GM23338 (cell line): ENCODE data around the gene FHIT. TPM values are rescaled to one million over a fixed set of nuclear protein-coding genes. Genes with fewer than 3 reads are reported as not detected.
"Not testable (repeated sequence)": the region's sequence is repeated elsewhere in the genome, so short reads cannot be mapped to it uniquely, and the experiment has no call there.

Experiments used
- ATAC-seq: fragments of 200-7000 bp; cut with Tn5 transposase; 3 replicates; pipeline ENCODE4 v1.9.1; 2020
- DNase-seq: peaks from one replicate; pipeline ENCODE4 v3.0.0-alpha.2; 2015; ENCODE audit warnings: low spot score
- H2AFZ ChIP-seq: fragments of 200-600 bp; sonication (generic); 2 replicates; pipeline ENCODE4 v1.8.0; 2016; ENCODE audit warnings: antibody characterized with exemption, mild to moderate bottlenecking, moderate library complexity
- H3F3A ChIP-seq: fragments of 200-600 bp; sonication (generic); replicated peaks from 2 replicates; pipeline ENCODE4 v1.8.0; 2017; ENCODE audit warnings: antibody characterized with exemption, mixed run types, low read depth
- H3K27ac ChIP-seq: fragments of 200-600 bp; sonication (generic); 2 replicates; pipeline ENCODE4 v1.6.1; 2016; ENCODE audit warnings: low read depth
- H3K27me3 ChIP-seq: fragments of 200-600 bp; sonication (generic); 2 replicates; pipeline ENCODE4 v1.8.0; 2016; ENCODE audit warnings: mild to moderate bottlenecking, mixed run types, moderate library complexity; ENCODE audit not compliant: insufficient read depth
- H3K36me3 ChIP-seq: fragments of 200-600 bp; sonication (generic); 2 replicates; pipeline ENCODE4 v1.8.0; 2016; ENCODE audit warnings: mild to moderate bottlenecking; ENCODE audit not compliant: insufficient read depth
- H3K4me1 ChIP-seq: fragments of 200-600 bp; sonication (generic); 2 replicates; pipeline ENCODE4 v1.8.0; 2016; ENCODE audit warnings: mild to moderate bottlenecking, moderate library complexity; ENCODE audit not compliant: insufficient read depth
- H3K4me2 ChIP-seq: fragments of 200-600 bp; sonication (generic); 2 replicates; pipeline ENCODE4 v1.7.1; 2017; ENCODE audit warnings: mixed run types
- H3K4me3 ChIP-seq: fragments of 200-600 bp; sonication (generic); 2 replicates; pipeline ENCODE4 v1.6.1; 2016; ENCODE audit warnings: mixed run types
- H3K79me2 ChIP-seq: fragments of 200-600 bp; sonication (generic); replicated peaks from 2 replicates; pipeline ENCODE4 v1.8.0; 2017; ENCODE audit warnings: mild to moderate bottlenecking; ENCODE audit not compliant: insufficient read depth
- H3K9me2 ChIP-seq: fragments of 200-600 bp; sonication (generic); 2 replicates; pipeline ENCODE4 v1.8.0; 2017; ENCODE audit not compliant: insufficient read depth
- H4K20me1 ChIP-seq: fragments of 200-600 bp; sonication (generic); replicated peaks from 2 replicates; pipeline ENCODE4 v1.8.0; 2017; ENCODE audit warnings: mild to moderate bottlenecking; ENCODE audit not compliant: insufficient read depth
- H3K27ac Mint-ChIP-seq: 2 replicates; pipeline ENCODE4 v1.8.0; 2020; ENCODE audit warnings: inconsistent platforms, mild to moderate bottlenecking, moderate library complexity, mixed read lengths
- H3K27me3 Mint-ChIP-seq: 3 replicates; pipeline ENCODE4 v1.8.0; 2022; ENCODE audit warnings: low read depth, mild to moderate bottlenecking, moderate library complexity, mixed read lengths, inconsistent platforms; ENCODE audit not compliant: insufficient read depth, poor library complexity
- H3K36me3 Mint-ChIP-seq: 3 replicates; pipeline ENCODE4 v1.8.0; 2021; ENCODE audit warnings: low read depth, mild to moderate bottlenecking, inconsistent platforms, moderate library complexity, mixed read lengths
- H3K4me1 Mint-ChIP-seq: 3 replicates; pipeline ENCODE4 v1.8.0; 2020; ENCODE audit warnings: mild to moderate bottlenecking, inconsistent platforms, mixed read lengths
- H3K4me3 Mint-ChIP-seq: 3 replicates; pipeline ENCODE4 v1.8.0; 2021; ENCODE audit warnings: moderate library complexity, mild to moderate bottlenecking, inconsistent platforms, mixed read lengths
- H3K9me3 Mint-ChIP-seq: 3 replicates; pipeline ENCODE4 v1.8.0; 2020; ENCODE audit warnings: moderate library complexity, mild to moderate bottlenecking, inconsistent platforms, mixed read lengths
- ETS1 ChIP-seq: IDR thresholded peaks from 2 replicates; pipeline ENCODE4 v1.6.1; 2016; ENCODE audit warnings: antibody characterized with exemption
- JUNB ChIP-seq: IDR thresholded peaks from one replicate; pipeline ENCODE4 v1.6.1; 2016; ENCODE audit warnings: antibody characterized with exemption; ENCODE audit not compliant: unreplicated experiment
- NANOG ChIP-seq: IDR thresholded peaks from 2 replicates; pipeline ENCODE4 v1.6.1; 2016; ENCODE audit warnings: antibody characterized with exemption, borderline replicate concordance
- POLR2AphosphoS5 ChIP-seq: IDR thresholded peaks from 2 replicates; pipeline ENCODE4 v1.6.1; 2016; ENCODE audit warnings: antibody characterized with exemption, low read depth
- STAT1 ChIP-seq: IDR thresholded peaks from one replicate; pipeline ENCODE4 v1.6.1; 2016; ENCODE audit warnings: antibody characterized with exemption; ENCODE audit not compliant: unreplicated experiment
- ZNF114 ChIP-seq: fragments of 250-450 bp; sonication (Bioruptor Pico); IDR thresholded peaks from 2 replicates; pipeline ENCODE4 v1.5.0; 2020; ENCODE audit warnings: mild to moderate bottlenecking, moderate library complexity
- ZNF331 ChIP-seq: fragments of 250-450 bp; sonication (Bioruptor Pico); IDR thresholded peaks from 2 replicates; pipeline ENCODE4 v1.5.0; 2020; ENCODE audit warnings: low read depth, mild to moderate bottlenecking, moderate library complexity
- ZNF462 ChIP-seq: fragments of 250-450 bp; sonication (Bioruptor Pico); IDR thresholded peaks from 2 replicates; pipeline ENCODE4 v1.5.0; 2020; ENCODE audit warnings: mild to moderate bottlenecking, moderate library complexity
- polyA plus RNA-seq: library from polyadenylated mRNA; unstranded; fragments of >200 nt; fragmentation: Nextera tagmentation; extraction: Ambion mirVana; gene quantifications from 2 replicates; pipeline ENCODE4 v1.2.1, GENCODE V29; 2016
- total RNA-seq: library from RNA; depleted of rRNA; stranded (reverse); fragments of >200 nt; shearing (Covaris generic); gene quantifications from 2 replicates; pipeline ENCODE4 v1.2.3, GENCODE V29; 2014
- TF ChIP-seq, protein P1 (sequence below), 2 experiments: fragments of 200-600 bp in 1 of 2; sonication (generic) in 1 of 2; conservative IDR thresholded peaks; 2 replicates each; pipeline versions ENCODE4 v1.5.1 to v1.6.1; 2016 to 2017; ENCODE audit warnings: antibody characterized with exemption in 2 of 2, low read depth in 2 of 2, mild to moderate bottlenecking in 2 of 2, moderate library complexity in 1 of 2
- TF ChIP-seq, protein P2 (sequence below): IDR thresholded peaks from one replicate; pipeline ENCODE4 v1.6.1; 2018; ENCODE audit warnings: antibody characterized with exemption; ENCODE audit not compliant: unreplicated experiment

FHIT gene
- total and polyA plus RNA-seq, 2 experiments from 2014 or later: 3.0 to 8.3 TPM

DNA sequence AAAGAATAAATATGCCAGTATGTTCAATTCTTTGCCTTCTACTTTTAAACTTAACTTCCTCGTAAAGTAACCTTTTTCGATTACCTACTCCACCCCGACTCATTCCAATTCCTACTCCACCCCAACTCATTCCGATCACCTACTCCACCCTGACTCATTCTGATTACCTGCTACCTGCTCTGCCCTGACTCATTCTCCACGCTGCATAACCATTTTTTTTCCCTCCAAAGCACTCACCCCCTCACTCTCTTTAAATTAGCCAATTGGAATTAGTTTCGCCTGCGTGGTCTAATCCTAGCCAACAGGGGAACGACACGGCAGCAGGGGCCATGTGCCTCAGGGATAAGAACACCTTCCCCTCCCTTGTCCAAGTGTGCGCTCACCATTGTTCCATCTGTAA is 362.3 kb downstream of the FHIT start:
- not testable (repeated sequence) for H3K36me3 Mint-ChIP-seq, H3K27me3 ChIP-seq, ATAC-seq, H3K27ac ChIP-seq, H3K4me3 ChIP-seq, H4K20me1 ChIP-seq, DNase-seq, H3K27me3 Mint-ChIP-seq, H3K79me2 ChIP-seq, H3K4me3 Mint-ChIP-seq, H3K4me2 ChIP-seq, H3F3A ChIP-seq, H3K9me3 Mint-ChIP-seq, H3K4me1 ChIP-seq, H3K36me3 ChIP-seq, H2AFZ ChIP-seq
- peak overlapping the region; percentile 33; the same call in 1 of the 2 replicates for H3K27ac Mint-ChIP-seq
- peaks cover 20% of the 10 kb centered on the region; the same call in 2 of the 3 replicates for H3K4me1 Mint-ChIP-seq
- H3K9me2 ChIP-seq: peaks cover 11% of the 10 kb centered on the region; the same call in 1 of the 2 replicates

DNA sequence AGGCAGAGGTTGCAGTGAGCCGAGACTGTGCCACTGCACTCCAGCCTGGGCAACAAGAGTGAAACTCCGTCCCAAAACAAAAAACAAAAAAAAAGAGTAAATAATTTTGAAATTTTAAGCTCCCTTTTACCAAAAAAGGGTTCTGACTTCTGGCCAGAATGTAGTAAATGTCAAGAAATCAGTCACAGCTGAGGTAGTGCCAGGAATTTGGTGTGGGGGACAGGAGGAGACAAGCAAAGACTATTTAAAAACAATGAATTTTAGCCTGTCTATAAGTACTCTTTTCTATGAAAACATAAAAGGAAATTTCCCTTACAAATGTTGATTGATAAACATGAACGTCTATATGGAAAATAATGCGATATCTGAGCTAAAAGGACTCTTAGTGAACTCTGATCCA is 363.7 kb downstream of the FHIT start:
- no peaks in the 10 kb centered on the region for H3K36me3 ChIP-seq
- no peak overlapping the region for H3K4me3 Mint-ChIP-seq
- no peaks in the 10 kb centered on the region for H3K79me2 ChIP-seq
- H4K20me1 ChIP-seq: no peaks in the 10 kb centered on the region
- H3K27me3 Mint-ChIP-seq: peaks cover 2% of the 10 kb centered on the region
- no peaks in the 10 kb centered on the region for H3K27me3 ChIP-seq
- ATAC-seq (no peak), DNase-seq (no peak)
- H3F3A ChIP-seq: no peaks in the 10 kb centered on the region
- peaks cover 20% of the 10 kb centered on the region; the same call in 2 of the 3 replicates for H3K4me1 Mint-ChIP-seq
- H3K27ac ChIP-seq: peak overlapping the region; percentile 58; the same call in 1 of the 2 replicates
- H3K36me3 Mint-ChIP-seq: peaks cover 16% of the 10 kb centered on the region
- H3K9me2 ChIP-seq: peaks cover 14% of the 10 kb centered on the region; the same call in 1 of the 2 replicates
- peaks cover 2% of the 10 kb centered on the region; the same call in 2 of the 3 replicates for H3K9me3 Mint-ChIP-seq
- no peak overlapping the region for H3K4me2 ChIP-seq
- H3K4me1 ChIP-seq: no peaks in the 10 kb centered on the region; the same call in 1 of the 2 replicates
- H2AFZ ChIP-seq: no peak overlapping the region
- H3K27ac Mint-ChIP-seq: peak overlapping the region; percentile 88; the same call in 1 of the 2 replicates
- H3K4me3 ChIP-seq: no peak overlapping the region
- TF ChIP-seq, protein P1, sequence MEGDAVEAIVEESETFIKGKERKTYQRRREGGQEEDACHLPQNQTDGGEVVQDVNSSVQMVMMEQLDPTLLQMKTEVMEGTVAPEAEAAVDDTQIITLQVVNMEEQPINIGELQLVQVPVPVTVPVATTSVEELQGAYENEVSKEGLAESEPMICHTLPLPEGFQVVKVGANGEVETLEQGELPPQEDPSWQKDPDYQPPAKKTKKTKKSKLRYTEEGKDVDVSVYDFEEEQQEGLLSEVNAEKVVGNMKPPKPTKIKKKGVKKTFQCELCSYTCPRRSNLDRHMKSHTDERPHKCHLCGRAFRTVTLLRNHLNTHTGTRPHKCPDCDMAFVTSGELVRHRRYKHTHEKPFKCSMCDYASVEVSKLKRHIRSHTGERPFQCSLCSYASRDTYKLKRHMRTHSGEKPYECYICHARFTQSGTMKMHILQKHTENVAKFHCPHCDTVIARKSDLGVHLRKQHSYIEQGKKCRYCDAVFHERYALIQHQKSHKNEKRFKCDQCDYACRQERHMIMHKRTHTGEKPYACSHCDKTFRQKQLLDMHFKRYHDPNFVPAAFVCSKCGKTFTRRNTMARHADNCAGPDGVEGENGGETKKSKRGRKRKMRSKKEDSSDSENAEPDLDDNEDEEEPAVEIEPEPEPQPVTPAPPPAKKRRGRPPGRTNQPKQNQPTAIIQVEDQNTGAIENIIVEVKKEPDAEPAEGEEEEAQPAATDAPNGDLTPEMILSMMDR (conservative IDR thresholded peaks at IDR 0.05; ENCODE audit: low read depth in 2 of 2): no peak
- TF ChIP-seq STAT1: no peak
- TF ChIP-seq, protein P2, sequence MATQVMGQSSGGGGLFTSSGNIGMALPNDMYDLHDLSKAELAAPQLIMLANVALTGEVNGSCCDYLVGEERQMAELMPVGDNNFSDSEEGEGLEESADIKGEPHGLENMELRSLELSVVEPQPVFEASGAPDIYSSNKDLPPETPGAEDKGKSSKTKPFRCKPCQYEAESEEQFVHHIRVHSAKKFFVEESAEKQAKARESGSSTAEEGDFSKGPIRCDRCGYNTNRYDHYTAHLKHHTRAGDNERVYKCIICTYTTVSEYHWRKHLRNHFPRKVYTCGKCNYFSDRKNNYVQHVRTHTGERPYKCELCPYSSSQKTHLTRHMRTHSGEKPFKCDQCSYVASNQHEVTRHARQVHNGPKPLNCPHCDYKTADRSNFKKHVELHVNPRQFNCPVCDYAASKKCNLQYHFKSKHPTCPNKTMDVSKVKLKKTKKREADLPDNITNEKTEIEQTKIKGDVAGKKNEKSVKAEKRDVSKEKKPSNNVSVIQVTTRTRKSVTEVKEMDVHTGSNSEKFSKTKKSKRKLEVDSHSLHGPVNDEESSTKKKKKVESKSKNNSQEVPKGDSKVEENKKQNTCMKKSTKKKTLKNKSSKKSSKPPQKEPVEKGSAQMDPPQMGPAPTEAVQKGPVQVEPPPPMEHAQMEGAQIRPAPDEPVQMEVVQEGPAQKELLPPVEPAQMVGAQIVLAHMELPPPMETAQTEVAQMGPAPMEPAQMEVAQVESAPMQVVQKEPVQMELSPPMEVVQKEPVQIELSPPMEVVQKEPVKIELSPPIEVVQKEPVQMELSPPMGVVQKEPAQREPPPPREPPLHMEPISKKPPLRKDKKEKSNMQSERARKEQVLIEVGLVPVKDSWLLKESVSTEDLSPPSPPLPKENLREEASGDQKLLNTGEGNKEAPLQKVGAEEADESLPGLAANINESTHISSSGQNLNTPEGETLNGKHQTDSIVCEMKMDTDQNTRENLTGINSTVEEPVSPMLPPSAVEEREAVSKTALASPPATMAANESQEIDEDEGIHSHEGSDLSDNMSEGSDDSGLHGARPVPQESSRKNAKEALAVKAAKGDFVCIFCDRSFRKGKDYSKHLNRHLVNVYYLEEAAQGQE: no peak
- no peak for TF ChIP-seq ZNF114
- no peak for TF ChIP-seq ZNF331 (CRISPR knock-in tag)
- no peak for TF ChIP-seq POLR2AphosphoS5
- TF ChIP-seq ZNF462 (CRISPR knock-in tag): no peak
- no peak for TF ChIP-seq JUNB
- no peak for TF ChIP-seq NANOG
- no peak for TF ChIP-seq ETS1
